ENCODE measurements around the gene CNOT1.
A peak's percentile ranks its signal among the peaks of the same experiment; 100 is the strongest.
"Not testable (repeated sequence)": the region's sequence is repeated elsewhere in the genome, so short reads cannot be mapped to it uniquely, and the experiment has no call there.

CNOT1 gene

DNA sequence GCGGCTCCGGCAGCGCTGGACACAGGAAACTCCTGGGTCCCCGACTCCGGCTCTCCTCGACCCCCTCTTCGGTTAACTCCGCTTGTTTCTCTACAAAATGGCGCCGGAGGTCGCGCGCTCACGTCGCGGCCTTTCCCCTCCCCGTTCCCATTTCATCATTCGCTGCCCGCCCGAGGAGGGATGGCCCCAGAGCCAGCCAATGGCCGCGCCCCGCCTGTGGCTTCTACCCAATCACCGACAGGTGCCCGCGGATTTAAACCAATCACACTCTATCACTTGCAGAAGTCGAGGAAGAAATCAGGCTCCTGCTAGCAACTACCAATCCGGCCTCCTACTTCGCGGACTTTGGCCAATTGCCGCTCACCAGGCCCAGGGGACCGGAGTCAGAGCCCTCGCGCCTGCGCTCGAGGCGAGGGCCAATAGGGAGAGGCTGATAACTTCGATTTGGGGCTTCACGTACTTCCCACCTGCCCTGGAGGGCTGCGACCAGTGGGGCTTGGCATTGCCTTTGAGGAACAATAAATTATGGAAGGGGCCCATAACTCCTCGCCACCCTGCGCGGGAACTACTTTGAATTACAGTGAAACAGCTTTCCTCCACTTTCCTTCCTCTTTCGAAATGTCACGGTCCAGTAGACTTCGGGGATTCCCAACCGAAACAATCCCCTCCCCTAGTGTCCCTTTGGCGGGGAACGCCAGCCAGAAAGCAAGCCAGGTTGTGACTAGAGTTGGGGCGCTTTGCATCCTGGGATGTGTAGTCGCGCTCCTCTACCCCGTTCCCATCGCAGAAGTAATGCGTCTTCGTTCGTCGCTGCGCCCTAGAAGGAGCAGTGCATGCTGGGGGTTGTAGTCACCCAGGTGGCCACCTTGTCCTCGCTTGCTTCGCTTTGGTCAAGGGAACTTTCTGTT lies at the start of gene CNOT1:
Gene CNOT1, minus strand, starts transcription at position 94 of the 908 bp plus-strand sequence. CDS start 30,489 bp downstream, outside the sequence.
- peak; percentile 84 to 97 (median 95) for DNase-seq (ENCODE audit: low read depth in 2 of 3, low spot score in 2 of 3)

DNA sequence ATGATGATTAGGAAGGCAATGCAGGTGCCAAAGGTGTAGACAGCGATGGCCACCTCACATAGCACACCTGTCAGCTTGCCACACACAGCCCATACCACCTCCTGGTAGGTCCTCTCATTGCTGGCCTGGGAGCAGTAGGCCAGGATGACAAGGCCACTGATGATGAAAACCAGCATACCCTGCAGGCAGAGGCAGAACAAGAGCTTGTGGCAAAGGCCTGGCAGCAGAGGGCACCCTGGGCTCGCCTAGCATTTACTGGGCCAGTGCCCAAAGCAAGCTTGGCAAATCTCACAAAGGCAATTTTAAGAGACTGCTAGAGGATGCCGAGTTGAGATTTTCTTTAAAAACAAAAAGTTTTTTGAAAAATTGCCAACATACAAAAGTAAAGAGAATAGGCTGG lies 49.1 kb upstream of the CNOT1 start:
- no peak for DNase-seq (ENCODE audit: low read depth in 2 of 3, low spot score in 2 of 3)

DNA sequence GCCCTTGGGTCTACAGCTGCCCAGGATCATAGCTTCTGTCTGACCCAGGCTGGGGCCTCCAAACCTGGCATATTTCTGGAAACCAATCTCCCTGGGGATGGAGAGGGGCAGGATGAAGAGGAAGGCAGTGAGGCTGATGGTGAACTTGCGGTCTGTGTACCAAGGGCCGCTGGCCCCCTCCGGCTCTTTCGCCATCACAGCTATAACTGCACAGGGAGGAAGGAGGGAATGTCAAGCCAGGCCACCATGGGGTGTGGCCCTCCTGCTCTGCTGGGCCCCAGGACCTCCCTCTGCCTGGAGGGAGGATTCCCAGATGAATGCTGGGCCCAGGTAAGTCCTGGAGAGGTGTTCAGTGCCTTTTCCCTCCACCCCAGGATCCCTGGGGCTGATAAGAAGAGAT lies 48.6 kb upstream of the CNOT1 start:
- DNase-seq (ENCODE audit: low read depth in 2 of 3, low spot score in 2 of 3): no peak

DNA sequence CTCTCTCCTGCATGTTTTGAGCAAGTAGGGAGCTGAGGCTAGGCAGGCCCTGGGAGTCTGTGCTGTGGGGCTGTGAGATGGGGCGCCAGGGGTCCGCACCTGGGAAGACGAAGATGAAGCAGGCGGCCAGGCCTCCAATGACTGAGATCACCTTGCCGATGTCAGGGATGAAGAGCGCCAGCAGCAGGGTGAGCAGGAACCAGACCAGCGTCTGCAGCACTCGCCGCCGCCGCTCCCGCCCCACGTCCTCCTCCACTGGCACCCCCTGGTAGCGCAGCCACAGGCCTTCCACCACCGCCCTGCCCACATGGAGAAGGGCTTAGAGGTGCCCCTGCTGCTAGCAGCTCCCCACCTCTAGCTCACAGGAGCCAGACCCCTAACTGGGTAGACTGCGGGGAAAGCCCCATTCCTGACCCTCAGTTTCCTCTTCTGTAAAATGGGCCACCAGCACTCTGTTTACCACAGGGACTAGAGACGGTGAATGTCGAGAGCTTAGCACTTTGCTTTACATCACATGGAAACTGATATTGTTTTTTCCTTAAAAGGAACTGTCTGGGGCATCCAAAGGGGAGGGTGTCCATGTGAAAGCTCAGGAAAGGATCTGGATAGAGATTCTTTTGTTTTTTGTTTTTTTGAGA lies 41.4 kb upstream of the CNOT1 start:
- DNase-seq (ENCODE audit: low read depth in 2 of 3, low spot score in 2 of 3): no peak

DNA sequence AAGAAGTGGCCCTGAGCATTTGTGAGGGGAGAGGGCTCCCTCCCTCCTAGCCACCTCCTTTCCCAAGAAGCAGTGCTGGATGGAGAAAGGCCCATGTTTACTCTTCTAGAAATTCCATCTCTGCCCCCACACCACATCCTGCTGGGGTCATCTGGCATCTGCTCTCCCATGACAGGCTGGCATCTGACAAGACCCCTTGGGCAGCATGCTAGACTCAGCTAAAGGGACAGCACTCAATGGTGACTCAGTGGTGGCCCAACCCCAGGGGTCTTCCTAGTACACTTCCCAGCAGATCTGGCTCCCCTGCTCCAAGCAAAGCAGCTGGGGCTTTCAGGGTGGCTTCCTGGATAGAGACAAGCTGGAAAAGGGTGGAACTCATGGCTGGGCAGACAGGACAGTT lies 40.6 kb upstream of the CNOT1 start:
- DNase-seq (ENCODE audit: low read depth in 2 of 3, low spot score in 2 of 3): no peak

DNA sequence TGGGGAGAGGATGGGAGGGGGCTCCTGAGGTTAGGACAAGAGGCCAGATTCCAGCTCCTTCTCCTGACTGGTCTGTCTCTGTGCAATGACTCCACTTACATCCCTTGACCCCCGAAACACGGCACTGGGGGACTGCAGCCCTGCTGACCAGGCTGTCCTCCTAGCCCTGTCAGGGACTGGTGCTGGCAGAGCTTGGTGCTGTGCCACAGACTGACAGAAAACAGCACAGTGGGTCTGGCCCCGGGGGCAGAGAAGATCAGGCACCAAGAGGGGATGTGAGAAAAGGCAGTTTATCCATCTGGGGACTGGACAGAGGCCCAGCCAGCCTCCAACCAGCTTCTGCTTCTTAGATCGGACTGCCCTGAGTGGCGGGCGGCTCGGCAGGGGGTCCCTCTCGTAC lies 35.6 kb upstream of the CNOT1 start:
- no peak for DNase-seq (ENCODE audit: low read depth in 2 of 3, low spot score in 2 of 3)

DNA sequence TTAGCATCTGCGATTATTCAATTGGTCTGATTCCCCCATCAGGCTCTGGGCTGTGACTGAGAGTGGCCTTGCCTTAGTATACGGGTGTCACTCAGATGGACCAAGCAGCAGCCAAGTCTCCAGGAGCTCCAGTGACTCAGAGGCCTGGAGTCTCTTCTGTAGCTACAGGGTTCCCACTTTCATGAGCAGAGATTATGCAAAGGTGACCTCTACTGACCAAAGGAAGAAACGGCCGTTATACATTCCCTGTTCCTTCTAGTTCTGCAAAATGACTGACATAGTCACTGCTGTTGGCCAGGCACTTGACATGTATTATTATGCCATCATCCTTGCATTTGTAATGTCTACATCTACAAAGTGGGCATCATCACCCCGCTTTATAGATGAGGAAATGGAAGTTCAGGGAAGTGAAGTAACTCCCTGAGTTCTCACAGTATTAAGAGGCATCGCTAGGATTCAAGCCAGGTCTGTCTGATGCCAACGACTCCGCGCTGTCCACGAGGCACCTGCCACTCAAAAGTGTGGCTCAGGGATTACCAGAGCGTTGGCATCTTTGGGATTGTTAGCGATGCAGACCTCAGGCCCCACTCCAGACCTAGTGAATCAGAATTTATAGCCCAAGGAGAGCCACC lies 31.7 kb upstream of the CNOT1 start:
- no peak for DNase-seq (ENCODE audit: low read depth in 2 of 3, low spot score in 2 of 3)

DNA sequence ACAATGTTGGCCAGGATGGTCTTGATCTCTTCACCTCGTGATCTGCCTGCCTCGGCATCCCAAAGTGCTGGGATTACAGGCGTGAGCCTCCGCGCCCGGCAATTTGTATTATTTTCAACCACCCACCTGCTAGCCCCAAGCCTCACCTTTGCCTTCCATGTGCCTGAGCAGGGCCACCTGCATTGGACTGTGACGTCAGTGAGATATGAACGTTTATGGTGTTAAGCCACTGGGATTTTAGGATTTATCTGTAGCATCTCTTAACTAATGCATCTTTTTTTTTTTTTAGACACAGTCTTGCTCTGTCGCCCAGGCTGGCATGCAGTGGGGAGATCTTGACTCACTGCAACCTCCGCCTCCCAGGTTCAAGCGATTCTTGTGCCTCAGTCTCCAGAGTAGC lies 30.3 kb upstream of the CNOT1 start:
- DNase-seq (ENCODE audit: low read depth in 2 of 3, low spot score in 2 of 3): not testable (repeated sequence)

DNA sequence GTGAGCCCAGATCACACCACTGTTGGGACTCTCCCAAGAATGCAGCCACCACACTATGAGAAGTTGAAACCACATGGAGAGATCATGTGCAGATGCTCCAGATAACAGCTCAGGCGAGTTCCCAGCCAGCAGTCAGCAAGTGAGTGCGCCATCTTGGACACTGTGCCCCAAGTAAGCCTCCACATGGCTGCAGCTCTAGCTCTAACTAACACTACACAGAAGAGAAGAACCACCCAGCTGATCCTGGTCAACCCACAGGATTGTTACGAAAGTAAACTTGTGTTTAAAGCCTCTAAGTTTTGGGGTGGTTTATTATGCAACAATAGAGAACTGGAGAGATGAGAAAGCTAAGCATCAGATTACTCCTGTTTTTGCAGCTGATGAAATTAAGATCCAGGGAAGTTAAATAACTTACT lies 29.2 kb upstream of the CNOT1 start:
- DNase-seq (ENCODE audit: low read depth in 2 of 3, low spot score in 2 of 3): no peak

DNA sequence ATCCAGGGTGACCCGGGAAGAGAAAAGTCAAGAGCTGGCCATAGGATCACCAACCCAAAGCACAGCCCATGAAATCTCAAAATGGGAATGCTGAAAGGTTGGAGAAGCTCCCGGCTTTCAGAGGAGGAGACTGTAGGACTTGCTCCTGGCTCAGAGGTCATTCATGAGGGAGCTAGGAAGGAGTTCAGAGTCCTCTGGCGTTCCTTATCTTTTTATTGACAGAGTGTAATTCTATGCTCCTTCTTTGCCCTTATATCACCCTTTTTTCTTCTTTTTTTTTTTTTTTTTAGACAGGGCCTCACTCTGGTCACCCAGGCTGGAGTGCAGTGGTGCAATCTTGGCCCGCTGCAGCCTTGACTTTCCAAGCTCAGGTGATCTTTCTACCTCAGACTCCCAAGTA lies 27.3 kb upstream of the CNOT1 start:
- DNase-seq (ENCODE audit: low read depth in 2 of 3, low spot score in 2 of 3): no peak

DNA sequence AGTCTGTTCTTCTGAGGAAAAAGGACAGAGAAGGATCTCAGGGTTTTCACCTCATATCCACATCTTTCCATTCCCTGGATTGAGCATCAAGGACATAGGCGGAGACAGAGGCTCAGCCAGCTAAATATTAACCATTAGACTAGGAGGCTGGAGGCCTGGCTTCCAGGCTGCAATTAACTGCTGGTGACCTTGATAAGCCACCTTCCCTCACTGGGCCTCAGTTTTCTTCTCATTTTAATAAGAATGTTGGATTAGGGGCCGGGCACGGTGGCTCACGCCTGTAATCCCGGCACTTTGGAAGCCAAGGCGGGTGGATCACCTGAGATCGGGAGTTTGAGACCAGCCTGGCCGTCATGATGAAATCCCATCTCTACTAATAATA lies 25.6 kb upstream of the CNOT1 start:
- DNase-seq (ENCODE audit: low read depth in 2 of 3, low spot score in 2 of 3): no peak

DNA sequence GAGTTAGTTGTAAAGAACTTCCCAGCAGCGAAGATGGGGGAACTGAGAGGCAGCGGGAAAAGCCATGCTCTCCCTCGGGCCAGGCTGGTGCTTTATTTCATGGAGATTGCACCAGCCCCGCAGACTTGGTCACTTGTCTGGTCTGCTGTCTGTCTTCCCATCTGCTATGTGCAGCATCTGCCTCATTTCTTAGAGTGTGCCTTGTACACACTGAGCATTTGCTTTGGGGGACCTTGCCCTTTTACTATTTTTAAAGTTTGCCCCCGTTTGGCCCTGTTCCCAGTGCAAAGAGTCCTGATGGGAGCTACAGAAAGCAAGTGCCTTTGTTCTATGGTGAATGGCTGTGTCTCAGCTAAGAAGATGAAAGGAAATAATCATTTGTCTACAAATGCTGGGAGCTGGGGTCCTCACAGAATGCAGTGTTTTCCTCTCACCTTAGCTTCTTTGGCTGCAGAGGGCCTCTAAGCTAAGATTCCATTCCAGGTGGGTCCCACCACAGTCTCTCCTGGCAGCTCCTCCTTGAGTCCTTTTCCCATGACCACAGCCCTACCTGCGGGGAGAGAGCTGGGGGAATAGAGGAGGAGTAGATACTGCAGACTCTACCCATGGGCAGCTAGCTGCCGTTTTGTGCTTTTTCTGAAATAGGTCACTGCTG lies 25.1 kb upstream of the CNOT1 start:
- DNase-seq (ENCODE audit: low read depth in 2 of 3, low spot score in 2 of 3): no peak

DNA sequence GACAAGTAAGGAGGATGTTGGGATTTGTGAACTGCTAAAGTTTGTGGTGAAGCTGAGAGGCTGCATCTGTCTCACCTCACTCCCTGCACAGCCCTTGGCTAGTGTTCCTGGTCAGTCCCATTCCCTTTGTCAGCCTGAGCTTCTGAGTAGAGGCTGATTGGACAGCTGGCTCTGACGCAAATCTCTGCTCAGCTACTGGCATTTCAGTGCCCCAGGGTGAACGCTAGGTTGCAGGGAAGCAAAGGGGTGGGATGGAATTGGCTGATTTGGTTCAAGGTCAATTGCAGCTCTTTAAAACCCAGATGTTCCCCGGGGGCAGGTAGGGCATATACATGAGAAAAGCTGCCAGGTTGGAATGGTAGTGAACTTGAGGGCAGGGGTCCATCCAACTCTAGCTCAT lies 23.1 kb upstream of the CNOT1 start:
- DNase-seq (ENCODE audit: low read depth in 2 of 3, low spot score in 2 of 3): no peak

DNA sequence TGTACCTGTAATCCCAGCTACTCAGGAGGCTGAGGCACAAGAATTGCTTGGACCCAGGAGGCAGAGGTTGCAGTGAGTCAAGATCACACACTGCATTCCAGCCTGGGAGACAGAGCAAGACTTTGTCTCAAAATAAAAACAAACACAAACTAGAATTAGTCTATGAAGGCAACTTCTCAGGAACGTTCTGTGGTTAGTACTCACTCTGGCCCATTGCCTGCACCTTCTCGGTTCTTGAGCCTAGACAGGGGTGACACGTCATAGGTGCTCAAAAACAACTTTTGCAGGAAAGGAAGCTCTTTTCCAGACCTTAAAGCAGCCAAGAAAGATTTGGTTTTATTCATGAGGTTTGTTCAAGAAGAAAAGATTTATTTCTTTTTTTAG lies 22.3 kb upstream of the CNOT1 start:
- no peak for DNase-seq (ENCODE audit: low read depth in 2 of 3, low spot score in 2 of 3)

DNA sequence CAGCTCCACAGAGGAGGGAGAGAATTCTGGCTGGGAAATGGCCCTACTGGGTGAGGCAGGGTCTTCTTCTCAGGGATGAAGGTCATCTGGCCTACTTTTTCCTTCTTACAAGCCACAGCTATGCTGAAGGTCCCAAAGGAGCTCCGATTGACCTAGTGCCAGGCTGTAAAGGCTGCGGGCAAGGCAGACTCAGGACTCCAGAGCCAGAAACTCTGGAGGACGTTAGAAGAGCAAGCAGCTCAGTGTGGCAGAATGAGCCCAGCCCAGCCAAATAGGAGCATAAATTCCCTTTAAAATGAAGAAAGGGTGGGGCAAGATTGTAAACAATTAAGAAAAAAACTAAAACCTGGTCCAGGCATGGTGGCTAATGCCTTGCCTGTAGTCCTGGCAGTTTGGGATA lies 20.1 kb upstream of the CNOT1 start:
- DNase-seq (ENCODE audit: low read depth in 2 of 3, low spot score in 2 of 3): no peak

DNA sequence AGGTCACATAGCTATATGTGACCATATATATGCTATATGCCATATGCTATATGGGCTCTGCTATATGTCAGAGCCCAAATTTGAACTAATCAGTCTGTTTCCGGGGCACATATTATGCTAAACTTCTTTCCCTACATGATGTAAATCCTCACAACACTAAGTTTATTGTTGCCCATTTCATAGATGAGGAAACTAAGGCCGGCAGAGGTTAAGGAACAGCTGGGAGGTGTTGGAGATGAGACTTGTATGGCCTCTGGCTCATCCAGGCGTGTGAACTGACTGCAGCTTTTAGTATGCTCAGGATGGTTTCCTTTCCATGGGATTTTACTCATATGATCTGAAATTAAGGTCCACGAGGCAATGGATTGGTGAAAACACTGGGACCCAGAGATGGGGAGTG lies 17.5 kb upstream of the CNOT1 start:
- DNase-seq (ENCODE audit: low read depth in 2 of 3, low spot score in 2 of 3): no peak

DNA sequence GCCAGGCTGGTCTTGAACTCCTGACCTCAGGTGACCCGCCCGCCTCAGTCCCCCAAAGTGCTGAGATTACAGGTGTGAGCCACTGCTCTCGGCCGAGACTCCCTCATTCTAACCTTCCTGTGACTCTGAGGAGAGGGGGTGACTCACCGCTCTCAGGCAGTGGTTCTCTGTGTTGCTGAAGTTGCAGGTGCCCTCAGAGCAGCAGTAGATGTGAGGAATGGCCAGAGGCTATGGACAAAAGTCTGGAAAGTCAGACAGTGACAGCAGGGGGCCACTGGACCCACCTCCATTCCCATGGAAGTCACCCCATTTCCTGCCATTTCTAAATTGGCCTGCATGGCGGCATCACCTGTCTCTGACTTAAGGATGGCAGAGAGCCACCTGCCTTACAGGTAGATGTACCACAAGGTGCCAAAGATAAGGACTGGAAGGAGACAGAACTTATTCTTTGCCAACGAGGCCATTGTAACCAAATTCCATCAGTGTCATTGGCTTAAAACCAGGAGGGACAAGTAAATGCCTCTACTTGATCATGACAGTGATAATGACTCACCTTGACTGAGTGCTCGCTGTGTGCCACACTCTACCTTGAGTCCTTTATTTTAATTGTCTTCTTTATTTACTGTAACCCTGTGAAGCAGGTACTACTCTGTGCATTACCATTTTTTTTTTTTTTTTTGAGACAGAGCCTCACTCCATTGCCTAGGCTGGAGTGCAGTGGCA lies 15.3 kb upstream of the CNOT1 start:
- DNase-seq (ENCODE audit: low read depth in 2 of 3, low spot score in 2 of 3): no peak

DNA sequence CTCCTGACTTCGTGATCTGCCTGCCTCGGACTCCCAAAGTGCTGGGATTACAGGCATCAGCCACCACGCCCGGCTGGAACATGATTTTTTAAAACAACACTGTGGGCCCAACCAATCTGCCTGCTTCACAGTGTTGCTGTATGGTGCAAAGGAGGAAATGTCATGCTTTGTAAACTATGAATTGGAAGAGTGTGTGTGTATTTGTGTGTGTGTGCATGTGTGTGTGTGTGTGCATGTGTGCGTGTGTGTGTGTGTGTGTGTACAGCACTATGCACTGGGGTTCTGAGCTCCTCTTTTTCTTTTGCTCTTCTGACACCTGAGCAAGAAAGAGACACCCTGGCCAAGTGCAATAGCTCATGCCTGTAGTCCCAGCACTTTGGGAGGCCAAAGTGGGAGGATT lies 14.5 kb upstream of the CNOT1 start:
- no peak for DNase-seq (ENCODE audit: low read depth in 2 of 3, low spot score in 2 of 3)

DNA sequence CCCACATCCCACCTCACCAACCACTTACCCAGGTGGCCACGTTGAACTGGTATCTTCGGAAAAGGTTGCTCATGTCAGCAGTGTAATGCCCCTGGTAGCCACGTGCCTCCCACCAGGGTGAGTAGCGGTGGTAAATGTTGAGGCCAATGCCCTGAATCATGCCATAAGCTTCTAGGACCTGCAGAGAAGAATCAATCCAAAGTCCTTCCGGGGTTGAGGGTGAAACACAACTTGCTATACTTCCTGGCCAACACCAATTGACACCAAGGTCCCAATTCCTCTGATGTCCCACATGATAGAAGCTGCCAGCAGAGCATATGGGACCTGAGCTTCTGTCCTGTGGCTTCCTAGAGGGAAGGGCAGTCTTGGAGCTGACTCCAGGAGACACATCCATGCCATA lies 11.3 kb upstream of the CNOT1 start:
- no peak for DNase-seq (ENCODE audit: low read depth in 2 of 3, low spot score in 2 of 3)

DNA sequence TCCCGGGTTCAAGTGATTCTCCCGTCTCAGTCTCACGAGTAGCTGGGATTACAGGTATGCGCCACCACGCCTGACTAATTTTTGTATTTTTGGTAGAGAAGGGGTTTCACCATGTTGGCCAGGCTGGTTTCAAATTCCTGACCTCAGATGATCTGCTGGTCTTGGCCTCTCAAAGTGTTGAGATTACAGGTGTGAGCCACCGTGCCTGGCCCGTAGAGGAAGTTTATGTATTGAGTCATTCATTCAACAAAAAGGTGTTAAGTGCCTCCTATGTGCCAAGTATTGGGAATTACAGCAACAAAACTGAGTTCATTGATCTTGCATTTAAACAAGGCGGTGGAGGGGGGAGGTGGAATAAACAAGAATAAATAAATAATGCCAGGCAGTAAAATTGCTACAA lies 10.2 kb upstream of the CNOT1 start:
- no peak for DNase-seq (ENCODE audit: low read depth in 2 of 3, low spot score in 2 of 3)

DNA sequence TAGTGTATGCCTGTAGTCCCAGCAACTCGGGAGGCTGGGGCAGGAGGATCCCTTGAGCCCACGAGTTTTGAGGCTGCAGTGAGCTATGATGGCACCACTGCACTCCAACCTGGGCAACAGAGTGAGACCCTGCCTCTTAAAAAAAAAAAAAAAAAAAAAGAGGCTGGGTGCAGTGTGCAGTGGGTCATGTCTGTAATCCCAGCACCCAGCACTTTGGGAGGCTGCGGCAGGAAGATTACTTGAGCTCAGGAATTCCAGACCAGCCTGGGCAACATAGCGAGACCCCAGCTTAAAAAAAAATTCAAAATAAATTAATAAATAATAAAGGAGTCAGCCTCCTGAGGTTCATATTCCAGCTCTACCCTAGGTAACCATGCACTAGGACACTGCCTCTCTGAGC lies 9.6 kb upstream of the CNOT1 start:
- DNase-seq (ENCODE audit: low read depth in 2 of 3, low spot score in 2 of 3): no peak
